ENCODE data around the gene TRIP13.

The TRIP13 gene

GRCh38 chr5:932628-933250, 40.1 kb downstream of the TRIP13 start:
- TF ChIP-seq SIN3A (IDR thresholded peaks at IDR 0.05; ENCODE audit: borderline replicate concordance, insufficient read depth, low read length) (no peak), TAF1 (IDR thresholded peaks at IDR 0.05; ENCODE audit: borderline replicate concordance, insufficient read depth, low read length) (no peak), POLR2AphosphoS5 (IDR thresholded peaks at IDR 0.05; ENCODE audit: low read depth, low read length) (no peak), REST (IDR thresholded peaks at IDR 0.05; ENCODE audit: insufficient read depth in 1 of 2, low read depth in 2 of 2, low read length in 2 of 2) (no peak), FOXP2 (optimal IDR thresholded peaks at IDR 0.05; ENCODE audit: borderline replicate concordance, extremely low read depth, extremely low read length, insufficient read depth) (no peak)

- TF ChIP-seq POLR2AphosphoS5 (IDR thresholded peaks at IDR 0.05; ENCODE audit: low read depth, low read length): no peak
- no peak for TF ChIP-seq TAF1 (IDR thresholded peaks at IDR 0.05; ENCODE audit: borderline replicate concordance, insufficient read depth, low read length)
- no peak for TF ChIP-seq SIN3A (IDR thresholded peaks at IDR 0.05; ENCODE audit: borderline replicate concordance, insufficient read depth, low read length)
- no peak for TF ChIP-seq REST (IDR thresholded peaks at IDR 0.05; ENCODE audit: insufficient read depth in 1 of 2, low read depth in 2 of 2, low read length in 2 of 2)
- TF ChIP-seq FOXP2 (optimal IDR thresholded peaks at IDR 0.05; ENCODE audit: borderline replicate concordance, extremely low read depth, extremely low read length, insufficient read depth): no peak
These were observed 40.7 kb downstream of the TRIP13 start for GRCh38 chr5:933251-933861.

- TF ChIP-seq TAF1 (IDR thresholded peaks at IDR 0.05; ENCODE audit: borderline replicate concordance, insufficient read depth, low read length): no peak
These were observed 42.9 kb downstream of the TRIP13 start for GRCh38 chr5:935510-936084.

GRCh38 chr5:936149-937144, 43.8 kb downstream of the TRIP13 start:
- TF ChIP-seq SIN3A (IDR thresholded peaks at IDR 0.05; ENCODE audit: borderline replicate concordance, insufficient read depth, low read length): no peak
- TF ChIP-seq POLR2AphosphoS5 (IDR thresholded peaks at IDR 0.05; ENCODE audit: low read depth, low read length): no peak
- no peak for TF ChIP-seq REST (IDR thresholded peaks at IDR 0.05; ENCODE audit: insufficient read depth in 1 of 2, low read depth in 2 of 2, low read length in 2 of 2)
- no peak for TF ChIP-seq TAF1 (IDR thresholded peaks at IDR 0.05; ENCODE audit: borderline replicate concordance, insufficient read depth, low read length)
- TF ChIP-seq FOXP2 (optimal IDR thresholded peaks at IDR 0.05; ENCODE audit: borderline replicate concordance, extremely low read depth, extremely low read length, insufficient read depth): no peak

Data from PFSK-1 (cell line).